ENCODE results near the gene TOB1. TPM values are rescaled to one million over a fixed set of nuclear protein-coding genes. Genes with fewer than 3 reads are reported as not detected.

The TOB1 gene
- total RNA-seq, 2 donors from 2014 or later = 19.8 to 24.3 TPM

DNA sequence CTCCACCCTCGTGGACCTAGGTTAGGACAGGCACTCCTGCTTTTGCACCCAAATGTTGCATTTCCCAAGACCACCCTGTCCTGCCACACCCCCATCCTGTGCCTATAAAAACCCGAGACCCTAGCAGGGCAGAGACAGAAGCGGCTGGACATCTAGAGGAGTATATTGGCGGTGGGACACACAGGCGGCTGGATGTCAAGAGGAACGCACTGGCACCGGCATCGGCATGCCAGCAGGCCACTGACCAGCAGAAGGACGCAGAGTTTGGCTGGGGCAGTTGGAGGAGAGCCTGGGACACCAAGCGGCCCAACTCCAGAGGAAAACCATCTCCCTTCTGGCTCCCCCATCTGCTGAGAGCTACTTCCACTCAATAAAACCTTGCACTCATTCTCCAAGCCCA lies 45.5 kb downstream of the TOB1 start:
- H3K4me3 ChIP-seq = no peak overlapping the region
- TF ChIP-seq, protein P1, sequence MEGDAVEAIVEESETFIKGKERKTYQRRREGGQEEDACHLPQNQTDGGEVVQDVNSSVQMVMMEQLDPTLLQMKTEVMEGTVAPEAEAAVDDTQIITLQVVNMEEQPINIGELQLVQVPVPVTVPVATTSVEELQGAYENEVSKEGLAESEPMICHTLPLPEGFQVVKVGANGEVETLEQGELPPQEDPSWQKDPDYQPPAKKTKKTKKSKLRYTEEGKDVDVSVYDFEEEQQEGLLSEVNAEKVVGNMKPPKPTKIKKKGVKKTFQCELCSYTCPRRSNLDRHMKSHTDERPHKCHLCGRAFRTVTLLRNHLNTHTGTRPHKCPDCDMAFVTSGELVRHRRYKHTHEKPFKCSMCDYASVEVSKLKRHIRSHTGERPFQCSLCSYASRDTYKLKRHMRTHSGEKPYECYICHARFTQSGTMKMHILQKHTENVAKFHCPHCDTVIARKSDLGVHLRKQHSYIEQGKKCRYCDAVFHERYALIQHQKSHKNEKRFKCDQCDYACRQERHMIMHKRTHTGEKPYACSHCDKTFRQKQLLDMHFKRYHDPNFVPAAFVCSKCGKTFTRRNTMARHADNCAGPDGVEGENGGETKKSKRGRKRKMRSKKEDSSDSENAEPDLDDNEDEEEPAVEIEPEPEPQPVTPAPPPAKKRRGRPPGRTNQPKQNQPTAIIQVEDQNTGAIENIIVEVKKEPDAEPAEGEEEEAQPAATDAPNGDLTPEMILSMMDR (IDR thresholded peaks at IDR 0.05) = no peak

DNA sequence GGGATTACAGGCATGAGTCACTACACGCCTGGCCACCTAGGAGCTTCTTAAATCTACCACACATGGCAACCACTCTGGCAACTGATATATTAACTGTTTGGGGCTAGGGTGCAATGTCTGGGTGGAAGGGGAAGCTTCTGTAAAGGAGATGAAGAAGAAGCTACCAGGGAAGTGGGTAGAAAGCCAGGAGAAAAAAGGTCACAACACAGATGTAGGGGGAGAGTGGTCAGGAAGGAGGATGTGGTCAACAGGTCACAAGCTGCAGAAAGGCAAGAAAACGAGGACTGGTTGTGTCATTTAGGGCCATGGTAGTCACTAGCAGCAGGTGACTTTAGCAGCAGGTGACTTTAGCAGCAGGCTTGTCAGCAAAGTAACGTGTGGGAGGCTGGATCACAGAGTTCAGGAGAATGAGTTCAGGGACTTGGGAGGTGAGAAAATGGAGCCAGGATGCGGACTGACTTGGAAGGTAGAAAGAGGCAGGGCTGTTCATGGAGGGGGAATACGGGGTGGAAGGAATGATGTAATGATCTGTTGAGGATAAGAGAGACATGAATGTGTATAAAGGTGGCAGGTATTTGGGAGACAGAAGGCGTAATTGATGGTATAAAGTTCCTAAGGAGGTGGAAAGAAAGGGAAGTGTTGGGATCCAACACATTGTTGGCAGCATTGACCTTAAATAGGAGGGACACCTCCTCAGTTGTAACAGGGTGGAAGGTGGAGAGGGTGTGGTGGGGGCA lies 47.1 kb downstream of the TOB1 start:
- H3K27me3 ChIP-seq (replicated peaks; ENCODE audit: insufficient read depth) = no peaks in the 10 kb centered on the region
- TF ChIP-seq, protein P1 (IDR thresholded peaks at IDR 0.05) = no peak
- DNase-seq (ENCODE audit: low spot score) (no peak), ATAC-seq (ENCODE audit: insufficient number of reproducible peaks, low FRiP score, low read depth) (no peak)
- H3K9me3 ChIP-seq = no peaks in the 10 kb centered on the region
- no peaks in the 10 kb centered on the region for H3K4me1 ChIP-seq (ENCODE audit: control insufficient read depth in 1 of 2, low read depth in 2 of 2)
- H3K4me3 ChIP-seq = no peak overlapping the region
- H3K36me3 ChIP-seq = no peaks in the 10 kb centered on the region
- no peak overlapping the region for H3K27ac ChIP-seq

More for the DNA sequence above, 45.5 kb downstream of the TOB1 start:
- DNase-seq (ENCODE audit: low spot score) = no peak
- Histone ChIP-seq H3K27ac (no peak overlapping the region), H3K9me3 (no peaks in the 10 kb centered on the region), H3K36me3 (no peaks in the 10 kb centered on the region), H3K27me3 (replicated peaks; ENCODE audit: insufficient read depth) (no peaks in the 10 kb centered on the region), H3K4me1 (ENCODE audit: control insufficient read depth in 1 of 2, low read depth in 2 of 2) (no peaks in the 10 kb centered on the region)
- no peak for ATAC-seq (ENCODE audit: insufficient number of reproducible peaks, low FRiP score, low read depth)

DNA sequence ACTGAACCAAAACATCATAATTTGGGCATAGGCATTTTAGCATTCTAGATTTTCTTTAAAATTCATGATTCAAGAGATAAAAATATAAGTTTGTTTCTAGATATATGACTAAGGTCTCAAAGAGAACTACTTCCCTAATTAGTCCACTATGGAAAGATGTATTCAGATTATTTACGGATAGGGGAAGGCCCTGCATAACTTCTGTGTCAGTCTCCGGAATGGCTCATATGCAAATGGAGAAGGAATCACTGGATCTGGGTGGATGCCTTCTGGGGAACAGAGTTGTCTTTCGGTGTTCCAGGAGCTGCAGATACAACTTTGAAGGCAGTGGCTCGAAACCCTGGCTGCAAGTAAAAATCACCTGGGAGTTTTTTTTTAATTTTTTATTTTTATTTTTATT lies 47.9 kb downstream of the TOB1 start:
- no peak overlapping the region for H3K27ac ChIP-seq
- no peaks in the 10 kb centered on the region for H3K4me1 ChIP-seq (ENCODE audit: control insufficient read depth in 1 of 2, low read depth in 2 of 2)
- no peaks in the 10 kb centered on the region for H3K36me3 ChIP-seq
- TF ChIP-seq, protein P1 (IDR thresholded peaks at IDR 0.05) = no peak
- DNase-seq (ENCODE audit: low spot score) (no peak), ATAC-seq (ENCODE audit: insufficient number of reproducible peaks, low FRiP score, low read depth) (no peak)
- H3K4me3 ChIP-seq = no peak overlapping the region
- H3K27me3 ChIP-seq (replicated peaks; ENCODE audit: insufficient read depth) = no peaks in the 10 kb centered on the region
- no peaks in the 10 kb centered on the region for H3K9me3 ChIP-seq

DNA sequence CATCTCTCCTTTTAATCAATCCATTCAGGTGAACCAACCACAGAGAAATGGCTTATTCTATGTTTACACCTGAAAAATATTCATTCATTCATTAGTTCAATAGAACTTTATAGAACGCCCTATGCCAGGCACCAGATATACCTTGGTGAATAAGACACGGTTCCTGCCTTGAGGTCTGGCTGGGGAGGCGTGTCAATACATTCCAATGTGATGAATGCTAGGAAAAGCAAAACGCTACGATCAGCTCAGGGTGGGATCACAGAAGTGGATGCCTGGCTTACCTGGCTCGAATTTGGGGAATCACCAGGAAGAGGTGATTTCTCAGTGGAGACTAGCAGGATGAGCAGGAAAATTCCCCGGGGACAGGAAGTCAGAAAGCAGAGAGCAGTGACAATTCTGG lies 48.3 kb downstream of the TOB1 start:
- DNase-seq (ENCODE audit: low spot score) (no peak), ATAC-seq (ENCODE audit: insufficient number of reproducible peaks, low FRiP score, low read depth) (no peak)
- no peak overlapping the region for H3K4me3 ChIP-seq
- no peak overlapping the region for H3K27ac ChIP-seq
- no peaks in the 10 kb centered on the region for H3K9me3 ChIP-seq
- TF ChIP-seq, protein P1 (IDR thresholded peaks at IDR 0.05) = no peak
- H3K4me1 ChIP-seq (ENCODE audit: control insufficient read depth in 1 of 2, low read depth in 2 of 2) = no peaks in the 10 kb centered on the region
- no peaks in the 10 kb centered on the region for H3K36me3 ChIP-seq
- H3K27me3 ChIP-seq (replicated peaks; ENCODE audit: insufficient read depth) = no peaks in the 10 kb centered on the region

DNA sequence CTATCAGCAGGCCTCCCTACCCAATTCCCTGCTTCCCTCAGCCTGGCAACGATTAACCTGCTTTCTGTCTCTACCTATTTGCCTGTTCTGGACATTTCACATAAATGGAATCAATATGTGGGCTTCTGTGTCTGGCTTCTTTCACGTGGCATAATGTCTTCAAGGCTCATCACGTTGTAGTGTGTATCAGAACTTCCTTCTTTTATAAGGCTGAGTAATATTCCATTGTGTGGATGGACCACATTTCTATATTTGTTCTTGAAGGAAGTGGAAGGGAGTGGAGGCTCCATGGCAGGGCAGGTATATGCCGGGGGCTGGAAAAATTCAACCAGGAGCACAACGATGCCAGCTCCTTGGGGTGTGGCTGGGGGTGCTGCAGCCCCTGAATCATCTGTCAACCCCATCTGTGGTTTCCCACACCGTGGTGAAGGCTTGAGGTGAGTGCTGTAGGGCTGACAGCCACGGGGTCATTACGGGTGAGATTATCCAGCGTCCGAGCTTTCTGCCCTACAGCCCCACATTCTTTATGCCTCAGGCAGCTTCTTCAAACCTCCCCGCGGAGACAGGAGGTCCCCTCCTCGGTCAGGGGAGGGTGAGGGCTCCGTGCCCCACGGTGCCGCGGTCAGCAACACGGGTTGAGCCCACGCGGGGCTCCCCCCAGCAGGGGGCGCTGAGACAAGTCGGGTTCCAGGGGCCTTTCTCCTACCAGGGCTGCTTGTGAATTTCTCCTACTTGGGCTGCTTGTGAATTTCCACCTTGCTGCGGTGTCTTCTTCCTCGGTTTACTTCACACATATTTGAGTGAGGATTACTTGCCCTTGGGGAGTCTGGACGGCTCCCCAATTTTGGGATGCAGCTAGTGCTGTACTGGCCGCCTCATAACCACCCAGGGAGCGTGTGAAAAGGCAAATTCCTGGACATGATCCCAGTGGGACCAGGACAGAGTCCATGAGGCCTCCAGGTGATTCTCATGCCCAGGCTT lies 49.1 kb downstream of the TOB1 start:
- no peak for ATAC-seq (ENCODE audit: insufficient number of reproducible peaks, low FRiP score, low read depth)

More for the DNA sequence above, 49.1 kb downstream of the TOB1 start:
- Histone ChIP-seq H3K9me3 (no peaks in the 10 kb centered on the region), H3K4me3 (no peak overlapping the region), H3K4me1 (ENCODE audit: control insufficient read depth in 1 of 2, low read depth in 2 of 2) (no peaks in the 10 kb centered on the region), H3K27me3 (replicated peaks; ENCODE audit: insufficient read depth) (no peaks in the 10 kb centered on the region), H3K36me3 (no peaks in the 10 kb centered on the region), H3K27ac (no peak overlapping the region)
- DNase-seq (ENCODE audit: low spot score) = no peak
- TF ChIP-seq, protein P1 (IDR thresholded peaks at IDR 0.05) = peak; percentile 72
